KOPT-K1 (cell line): ENCODE data around the gene MEGF11.

Source experiments
- H3K27ac ChIP-seq: fragments of 200-600 bp; sonication (generic); 2 replicates; pipeline ENCODE4 v1.5.1; 2016; ENCODE audit warnings: antibody characterized with exemption, mild to moderate bottlenecking, low read depth, low read length; ENCODE audit not compliant: poor library complexity, severe bottlenecking
- H3K36me3 ChIP-seq: fragments of 200-600 bp; sonication (generic); 2 replicates; pipeline ENCODE4 v1.5.1; 2017; ENCODE audit warnings: antibody characterized with exemption, mild to moderate bottlenecking, low read length, moderate library complexity; ENCODE audit not compliant: insufficient read depth
- H3K9me3 ChIP-seq: fragments of 200-600 bp; sonication (generic); 2 replicates; pipeline ENCODE4 v1.5.1; 2017; ENCODE audit warnings: antibody characterized with exemption, low read length, mild to moderate bottlenecking; ENCODE audit not compliant: insufficient read depth, poor library complexity, severe bottlenecking

MEGF11 gene

GRCh38 chr15:65938604-65939003 lies 314.9 kb downstream of the MEGF11 start:
- H3K27ac ChIP-seq, result no peak overlapping the region
- H3K9me3 ChIP-seq, result no peaks in the 10 kb centered on the region
- H3K36me3 ChIP-seq, result no peaks in the 10 kb centered on the region

DNA sequence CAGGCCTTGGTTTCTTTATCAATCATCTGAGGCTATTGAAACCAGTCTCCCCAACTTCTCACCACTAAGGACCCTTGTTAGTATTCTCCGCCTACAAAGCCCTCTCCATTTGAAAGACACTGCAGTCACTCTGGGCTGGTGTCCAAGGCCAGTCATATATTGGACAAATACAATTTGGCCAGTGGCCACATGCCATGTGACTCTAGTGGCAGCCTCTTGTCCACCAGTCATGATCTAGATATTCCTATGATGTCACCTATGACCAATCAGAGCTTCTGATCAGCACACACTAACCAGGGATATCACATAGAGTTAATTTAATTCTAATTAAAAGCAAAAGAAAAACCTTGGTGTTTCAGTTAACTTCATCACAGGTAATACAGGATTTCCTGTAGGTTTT lies 316.1 kb downstream of the MEGF11 start:
- Histone ChIP-seq H3K36me3 (no peaks in the 10 kb centered on the region), H3K27ac (no peak overlapping the region), H3K9me3 (no peaks in the 10 kb centered on the region)

DNA sequence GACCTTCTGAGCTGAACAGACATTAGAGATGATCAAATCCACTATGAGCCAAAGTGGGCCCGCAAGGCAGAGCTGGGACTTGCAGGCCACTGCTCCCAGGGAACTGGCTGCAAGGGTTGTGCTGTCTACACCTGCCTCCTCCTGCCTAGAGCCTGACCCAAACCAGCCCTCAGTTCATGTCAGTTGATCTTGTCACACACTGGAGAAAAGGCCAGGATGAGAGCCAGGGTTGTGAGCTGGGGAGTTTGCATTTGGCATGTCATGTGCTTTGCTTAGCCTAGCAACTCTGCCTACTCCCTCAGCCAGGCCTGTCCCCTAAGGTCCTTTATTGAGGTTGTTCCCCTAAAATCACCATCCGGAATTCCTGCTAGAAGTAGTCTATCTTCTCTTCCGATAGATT lies 316.5 kb downstream of the MEGF11 start:
- H3K36me3 ChIP-seq, result no peaks in the 10 kb centered on the region

GRCh38 chr15:65936282-65936681 lies 317.3 kb downstream of the MEGF11 start:
- no peak overlapping the region for H3K27ac ChIP-seq
- no peaks in the 10 kb centered on the region for H3K9me3 ChIP-seq
- no peaks in the 10 kb centered on the region for H3K36me3 ChIP-seq

More for the DNA sequence above, 316.5 kb downstream of the MEGF11 start:
- Histone ChIP-seq H3K27ac (no peak overlapping the region), H3K9me3 (no peaks in the 10 kb centered on the region)

GRCh38 chr15:65935391-65935790 lies 318.2 kb downstream of the MEGF11 start:
- Histone ChIP-seq H3K9me3 (no peaks in the 10 kb centered on the region), H3K36me3 (no peaks in the 10 kb centered on the region), H3K27ac (no peak overlapping the region)

GRCh38 chr15:65931221-65931620 lies 322.3 kb downstream of the MEGF11 start:
- Histone ChIP-seq H3K9me3 (no peaks in the 10 kb centered on the region), H3K27ac (no peak overlapping the region), H3K36me3 (no peaks in the 10 kb centered on the region)

DNA sequence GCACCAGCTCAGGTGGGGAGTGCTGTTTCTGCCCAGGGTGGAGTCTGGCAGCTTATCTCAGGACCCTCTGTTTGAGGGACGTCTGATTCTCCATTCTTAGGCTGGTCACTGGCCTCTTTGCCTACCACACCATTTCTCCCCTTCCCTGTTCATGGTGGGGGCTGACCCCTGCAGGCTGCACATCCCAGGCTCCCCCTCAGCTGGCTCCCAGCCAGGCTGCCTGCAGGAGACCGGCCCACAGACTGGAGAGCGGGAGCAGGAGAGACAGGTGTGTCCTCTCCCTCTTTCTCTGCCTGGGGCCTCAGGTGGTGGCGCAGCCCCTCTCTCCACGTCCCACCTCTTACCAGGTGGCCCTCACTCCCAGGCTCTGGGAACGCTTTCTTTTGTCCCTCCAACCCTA lies 323.4 kb downstream of the MEGF11 start:
- no peaks in the 10 kb centered on the region for H3K36me3 ChIP-seq
- no peaks in the 10 kb centered on the region for H3K9me3 ChIP-seq
- H3K27ac ChIP-seq, result no peak overlapping the region

DNA sequence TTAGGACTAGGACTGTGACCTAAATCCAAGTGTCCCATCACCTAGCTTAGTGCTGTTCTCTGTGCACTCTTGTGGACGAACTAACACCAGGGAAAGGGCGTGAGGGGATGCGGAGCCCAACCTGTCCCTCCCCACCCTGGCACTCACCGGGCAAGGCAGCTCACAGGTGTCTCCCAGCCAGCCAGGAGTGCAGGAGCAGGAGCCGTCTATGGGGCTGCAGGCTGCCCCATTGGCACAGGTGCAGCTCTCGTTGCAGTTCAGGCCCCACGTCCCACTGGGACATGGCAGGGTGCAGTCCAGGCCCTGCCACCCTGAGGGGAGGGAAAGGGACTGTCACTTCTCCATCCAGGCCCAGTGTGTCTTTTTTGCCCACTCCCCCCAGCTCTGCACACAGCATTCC lies 324.0 kb downstream of the MEGF11 start:
- Histone ChIP-seq H3K27ac (no peak overlapping the region), H3K36me3 (no peaks in the 10 kb centered on the region), H3K9me3 (no peaks in the 10 kb centered on the region)

DNA sequence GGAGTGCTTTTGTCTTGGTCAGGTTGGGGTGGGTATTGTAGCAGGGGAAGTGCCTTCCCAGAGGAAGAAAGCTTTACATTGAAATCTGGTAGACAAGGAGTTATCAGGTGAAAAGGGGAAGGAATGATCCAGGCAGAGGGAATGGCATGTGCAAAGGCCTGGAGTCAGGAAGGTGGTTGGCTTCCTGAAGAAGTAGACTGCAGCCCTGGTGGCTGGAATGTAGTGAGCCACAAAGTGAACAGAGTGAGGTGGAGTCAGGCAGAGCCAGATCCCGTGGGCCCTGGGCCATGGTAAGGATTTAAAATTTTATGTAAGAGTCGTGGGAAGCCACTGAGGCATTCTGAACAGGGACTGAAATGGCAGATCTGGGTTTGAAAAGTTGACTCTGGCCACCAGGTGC lies 326.0 kb downstream of the MEGF11 start:
- H3K9me3 ChIP-seq, result no peaks in the 10 kb centered on the region
- H3K27ac ChIP-seq, result no peak overlapping the region
- no peaks in the 10 kb centered on the region for H3K36me3 ChIP-seq

- Histone ChIP-seq H3K9me3 (no peaks in the 10 kb centered on the region), H3K27ac (no peak overlapping the region), H3K36me3 (no peaks in the 10 kb centered on the region)
Observed at GRCh38 chr15:65926899-65927298, 326.7 kb downstream of the MEGF11 start.

DNA sequence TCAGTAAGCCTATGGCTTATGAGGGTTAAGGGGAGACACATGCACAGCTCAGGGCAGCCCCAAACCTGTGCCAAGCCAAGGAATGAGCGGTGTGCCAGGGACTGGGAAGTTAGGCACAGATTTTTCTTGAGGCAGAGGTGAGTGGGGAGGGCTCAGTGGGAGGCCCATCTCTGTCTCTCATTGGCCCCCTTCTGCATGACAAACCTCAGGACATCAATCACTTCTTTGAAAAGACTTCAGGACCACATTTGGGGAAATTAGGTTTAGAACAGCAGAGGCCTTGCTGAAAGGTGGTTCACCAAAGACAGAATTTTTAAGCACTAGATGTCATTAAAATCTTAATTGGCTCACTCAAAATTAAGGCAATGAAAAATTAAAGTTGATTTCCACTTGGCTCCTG lies 327.1 kb downstream of the MEGF11 start:
- Histone ChIP-seq H3K9me3 (no peaks in the 10 kb centered on the region), H3K36me3 (no peaks in the 10 kb centered on the region), H3K27ac (no peak overlapping the region)

DNA sequence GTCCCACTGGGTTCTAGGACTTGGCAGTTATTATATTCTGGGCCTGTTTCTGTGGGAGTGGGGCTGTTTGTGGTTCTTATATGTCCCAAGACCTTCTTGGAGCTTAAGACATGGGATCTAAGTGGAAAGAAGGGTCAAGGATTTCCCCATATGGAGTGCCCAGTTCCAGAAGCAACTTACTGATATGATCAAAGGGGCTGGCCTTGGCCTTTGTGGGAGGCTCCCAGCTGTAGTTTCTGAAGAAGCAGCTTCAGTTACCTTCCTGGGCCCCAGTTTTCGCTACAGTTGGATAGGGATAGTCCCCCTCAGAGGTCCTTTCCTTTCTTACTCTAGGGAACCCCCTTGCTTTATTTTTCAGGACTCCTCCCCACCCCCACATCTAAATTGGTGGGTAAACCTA lies 328.2 kb downstream of the MEGF11 start:
- Histone ChIP-seq H3K9me3 (no peaks in the 10 kb centered on the region), H3K27ac (no peak overlapping the region), H3K36me3 (no peaks in the 10 kb centered on the region)

DNA sequence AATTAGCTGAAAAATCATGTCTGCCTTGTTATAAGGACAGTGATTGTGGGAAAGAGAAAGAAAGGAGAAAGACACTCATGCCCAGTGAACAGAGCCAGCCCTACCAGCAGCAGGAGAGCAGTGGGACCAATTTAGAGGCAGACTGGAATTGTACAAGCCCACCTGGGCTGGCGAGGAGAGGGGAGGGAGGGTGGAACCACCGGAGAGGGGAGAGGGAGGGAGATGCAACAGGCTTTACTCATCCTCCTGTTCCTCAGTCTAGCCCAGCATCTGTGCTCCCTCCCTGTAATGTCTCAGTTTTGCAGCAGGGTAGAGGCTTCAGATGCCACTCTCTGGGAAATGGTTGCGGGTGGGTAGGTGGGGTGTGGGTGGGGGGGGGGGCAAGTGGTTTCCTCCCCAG lies 329.5 kb downstream of the MEGF11 start:
- H3K36me3 ChIP-seq, result no peaks in the 10 kb centered on the region
- no peak overlapping the region for H3K27ac ChIP-seq

GRCh38 chr15:65923264-65923663 lies 330.3 kb downstream of the MEGF11 start:
- no peak overlapping the region for H3K27ac ChIP-seq
- H3K36me3 ChIP-seq, result no peaks in the 10 kb centered on the region
- no peaks in the 10 kb centered on the region for H3K9me3 ChIP-seq

More for the DNA sequence above, 329.5 kb downstream of the MEGF11 start:
- H3K9me3 ChIP-seq, result no peaks in the 10 kb centered on the region

- Histone ChIP-seq H3K36me3 (no peaks in the 10 kb centered on the region), H3K27ac (no peak overlapping the region), H3K9me3 (no peaks in the 10 kb centered on the region)
Observed at GRCh38 chr15:65922621-65923020, 330.9 kb downstream of the MEGF11 start.

GRCh38 chr15:65921780-65922179 lies 331.8 kb downstream of the MEGF11 start:
- H3K27ac ChIP-seq, result no peak overlapping the region
- no peaks in the 10 kb centered on the region for H3K9me3 ChIP-seq
- no peaks in the 10 kb centered on the region for H3K36me3 ChIP-seq

DNA sequence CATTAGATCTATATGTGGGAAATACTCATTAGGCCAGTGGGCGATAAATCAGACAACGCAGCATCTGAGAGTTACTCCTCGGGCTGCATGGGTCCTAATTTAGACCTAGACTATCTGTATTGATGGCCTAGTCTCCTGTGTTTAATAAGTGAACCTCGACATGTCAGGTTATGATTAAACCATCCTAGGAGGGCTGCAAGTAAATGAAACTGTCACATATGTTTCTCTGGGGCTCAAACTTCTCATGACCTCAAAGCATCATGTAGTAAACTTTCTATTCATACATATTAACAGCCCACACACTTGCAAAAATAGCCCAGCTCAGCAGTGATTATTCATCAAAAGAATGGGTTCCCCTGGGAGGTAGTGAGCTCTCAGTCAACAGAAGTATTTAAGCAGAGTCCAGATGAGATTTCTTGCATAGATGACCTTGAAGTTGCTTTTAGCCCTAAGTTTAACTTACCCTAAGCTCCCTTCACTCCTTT lies 332.7 kb downstream of the MEGF11 start:
- H3K36me3 ChIP-seq, result no peaks in the 10 kb centered on the region
- H3K27ac ChIP-seq, result no peak overlapping the region
- H3K9me3 ChIP-seq, result no peaks in the 10 kb centered on the region
